Astrocyte (in vitro differentiated cells and primary cell): ENCODE results near the gene CAPG.

Experiments used
- EZH2 ChIP-seq: IDR thresholded peaks from 2 replicates; pipeline ENCODE4 v1.6.1; 2012; ENCODE audit warnings: mild to moderate bottlenecking, low read length, inconsistent platforms; ENCODE audit not compliant: insufficient read depth
- TF ChIP-seq, protein P1 (sequence below): IDR thresholded peaks from 2 replicates; pipeline ENCODE4 v1.5.1; 2011; ENCODE audit warnings: low read depth, mild to moderate bottlenecking, inconsistent platforms, low read length, moderate library complexity; ENCODE audit not compliant: insufficient read depth

GRCh38 chr2:85425588-85425987 is 15.4 kb upstream of the CAPG start:
- TF ChIP-seq, protein P1, sequence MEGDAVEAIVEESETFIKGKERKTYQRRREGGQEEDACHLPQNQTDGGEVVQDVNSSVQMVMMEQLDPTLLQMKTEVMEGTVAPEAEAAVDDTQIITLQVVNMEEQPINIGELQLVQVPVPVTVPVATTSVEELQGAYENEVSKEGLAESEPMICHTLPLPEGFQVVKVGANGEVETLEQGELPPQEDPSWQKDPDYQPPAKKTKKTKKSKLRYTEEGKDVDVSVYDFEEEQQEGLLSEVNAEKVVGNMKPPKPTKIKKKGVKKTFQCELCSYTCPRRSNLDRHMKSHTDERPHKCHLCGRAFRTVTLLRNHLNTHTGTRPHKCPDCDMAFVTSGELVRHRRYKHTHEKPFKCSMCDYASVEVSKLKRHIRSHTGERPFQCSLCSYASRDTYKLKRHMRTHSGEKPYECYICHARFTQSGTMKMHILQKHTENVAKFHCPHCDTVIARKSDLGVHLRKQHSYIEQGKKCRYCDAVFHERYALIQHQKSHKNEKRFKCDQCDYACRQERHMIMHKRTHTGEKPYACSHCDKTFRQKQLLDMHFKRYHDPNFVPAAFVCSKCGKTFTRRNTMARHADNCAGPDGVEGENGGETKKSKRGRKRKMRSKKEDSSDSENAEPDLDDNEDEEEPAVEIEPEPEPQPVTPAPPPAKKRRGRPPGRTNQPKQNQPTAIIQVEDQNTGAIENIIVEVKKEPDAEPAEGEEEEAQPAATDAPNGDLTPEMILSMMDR: no peak
- TF ChIP-seq EZH2: no peak
